ENCODE measurements around the gene PCDH9. TPM values are rescaled to one million over a fixed set of nuclear protein-coding genes. Genes with fewer than 3 reads are reported as not detected.

Gene PCDH9
- total and polyA plus RNA-seq, 7 experiments from 2014 or later = 0.08 to 1.3 (median 0.21) TPM

GRCh38 chr13:66585669-66586203, 644.4 kb downstream of the PCDH9 start:
- H3K4me1 Mint-ChIP-seq = no peaks in the 10 kb centered on the region
- H3K4me3 Mint-ChIP-seq = no peak overlapping the region
- Histone ChIP-seq H3K4me3 (ENCODE audit: low read length) (no peak overlapping the region), H3K27me3 (ENCODE audit: control insufficient read depth in 2 of 2, insufficient read depth in 2 of 2, low read length in 2 of 2) (no peaks in the 10 kb centered on the region), H3K27ac (ENCODE audit: low read depth, low read length) (no peak overlapping the region), H3K36me3 (ENCODE audit: control insufficient read depth in 2 of 3, insufficient read depth in 3 of 3, low read length in 3 of 3) (no peaks in the 10 kb centered on the region), H3K9me3 (ENCODE audit: control insufficient read depth in 2 of 3, low read length in 3 of 3) (no peaks in the 10 kb centered on the region), H3K4me1 (ENCODE audit: control insufficient read depth in 2 of 2, insufficient read depth in 2 of 2, low read length in 2 of 2) (no peaks in the 10 kb centered on the region)
- ChIA-PET CTCF (no interaction called here), POLR2A (no interaction called here)
- no peak for ATAC-seq
- H3K27me3 Mint-ChIP-seq = no peaks in the 10 kb centered on the region
- DNase-seq = no peak
- H3K9me3 Mint-ChIP-seq = peaks cover 0 to 10% (median 0%) of the 10 kb centered on the region in 11 donors
- H3K27ac Mint-ChIP-seq = no peak overlapping the region
- H3K36me3 Mint-ChIP-seq = no peaks in the 10 kb centered on the region
- intact Hi-C loops (cut with micrococcal nuclease) = no loop called here

- ATAC-seq = no peak
- H3K4me1 Mint-ChIP-seq = no peaks in the 10 kb centered on the region
- peaks cover 0 to 10% (median 0%) of the 10 kb centered on the region in 11 donors for H3K9me3 Mint-ChIP-seq
- Histone ChIP-seq H3K36me3 (ENCODE audit: control insufficient read depth in 2 of 3, insufficient read depth in 3 of 3, low read length in 3 of 3) (no peaks in the 10 kb centered on the region), H3K4me1 (ENCODE audit: control insufficient read depth in 2 of 2, insufficient read depth in 2 of 2, low read length in 2 of 2) (no peaks in the 10 kb centered on the region), H3K9me3 (ENCODE audit: control insufficient read depth in 2 of 3, low read length in 3 of 3) (no peaks in the 10 kb centered on the region), H3K4me3 (ENCODE audit: low read length) (no peak overlapping the region), H3K27me3 (ENCODE audit: control insufficient read depth in 2 of 2, insufficient read depth in 2 of 2, low read length in 2 of 2) (no peaks in the 10 kb centered on the region), H3K27ac (ENCODE audit: low read depth, low read length) (no peak overlapping the region)
- intact Hi-C loops (cut with micrococcal nuclease) = no loop called here
- ChIA-PET CTCF (no interaction called here), POLR2A (no interaction called here)
- no peak overlapping the region for H3K4me3 Mint-ChIP-seq
- H3K27ac Mint-ChIP-seq = no peak overlapping the region
- DNase-seq = no peak
- no peaks in the 10 kb centered on the region for H3K36me3 Mint-ChIP-seq
- H3K27me3 Mint-ChIP-seq = no peaks in the 10 kb centered on the region
These were observed 648.5 kb downstream of the PCDH9 start for GRCh38 chr13:66581675-66582074.

- POLR2A ChIA-PET = no interaction called here
- peaks cover 0 to 9% (median 0%) of the 10 kb centered on the region in 11 donors for H3K9me3 Mint-ChIP-seq
These were observed 651.8 kb downstream of the PCDH9 start for GRCh38 chr13:66578305-66578704.

GRCh38 chr13:66577358-66577757, 652.8 kb downstream of the PCDH9 start:
- Histone ChIP-seq H3K4me1 (ENCODE audit: control insufficient read depth in 2 of 2, insufficient read depth in 2 of 2, low read length in 2 of 2) (no peaks in the 10 kb centered on the region), H3K36me3 (ENCODE audit: control insufficient read depth in 2 of 3, insufficient read depth in 3 of 3, low read length in 3 of 3) (no peaks in the 10 kb centered on the region), H3K27ac (ENCODE audit: low read depth, low read length) (no peak overlapping the region), H3K9me3 (ENCODE audit: control insufficient read depth in 2 of 3, low read length in 3 of 3) (no peaks in the 10 kb centered on the region), H3K4me3 (ENCODE audit: low read length) (no peak overlapping the region), H3K27me3 (ENCODE audit: control insufficient read depth in 2 of 2, insufficient read depth in 2 of 2, low read length in 2 of 2) (no peaks in the 10 kb centered on the region)
- ChIA-PET POLR2A (no interaction called here), CTCF (no interaction called here)
- H3K27me3 Mint-ChIP-seq = no peaks in the 10 kb centered on the region
- no peak overlapping the region for H3K27ac Mint-ChIP-seq
- no peak for ATAC-seq
- H3K36me3 Mint-ChIP-seq = peaks cover 0 to 5% (median 0%) of the 10 kb centered on the region in 5 donors
- H3K9me3 Mint-ChIP-seq = peaks cover 0 to 12% (median 0%) of the 10 kb centered on the region in 11 donors
- H3K4me1 Mint-ChIP-seq = peaks cover 0 to 4% (median 0%) of the 10 kb centered on the region in 7 donors
- no peak overlapping the region for H3K4me3 Mint-ChIP-seq
- intact Hi-C loops (cut with micrococcal nuclease) = no loop called here
- DNase-seq = no peak

More at GRCh38 chr13:66578305-66578704, 651.8 kb downstream of the PCDH9 start:
- CTCF ChIA-PET = no interaction called here
- peaks cover 0 to 4% (median 0%) of the 10 kb centered on the region in 7 donors for H3K4me1 Mint-ChIP-seq
- H3K36me3 Mint-ChIP-seq = peaks cover 0 to 5% (median 0%) of the 10 kb centered on the region in 5 donors
- no peaks in the 10 kb centered on the region for H3K27me3 Mint-ChIP-seq
- H3K4me3 Mint-ChIP-seq = no peak overlapping the region
- Histone ChIP-seq H3K9me3 (ENCODE audit: control insufficient read depth in 2 of 3, low read length in 3 of 3) (no peaks in the 10 kb centered on the region), H3K27me3 (ENCODE audit: control insufficient read depth in 2 of 2, insufficient read depth in 2 of 2, low read length in 2 of 2) (no peaks in the 10 kb centered on the region), H3K27ac (ENCODE audit: low read depth, low read length) (no peak overlapping the region), H3K36me3 (ENCODE audit: control insufficient read depth in 2 of 3, insufficient read depth in 3 of 3, low read length in 3 of 3) (no peaks in the 10 kb centered on the region), H3K4me1 (ENCODE audit: control insufficient read depth in 2 of 2, insufficient read depth in 2 of 2, low read length in 2 of 2) (no peaks in the 10 kb centered on the region), H3K4me3 (ENCODE audit: low read length) (no peak overlapping the region)
- intact Hi-C loops (cut with micrococcal nuclease) = no loop called here
- ATAC-seq (no peak), DNase-seq (no peak)
- H3K27ac Mint-ChIP-seq = no peak overlapping the region

GRCh38 chr13:66576381-66576780, 653.8 kb downstream of the PCDH9 start:
- Mint-ChIP-seq H3K4me1 (peaks cover 0 to 4% (median 0%) of the 10 kb centered on the region in 7 donors), H3K27ac (no peak overlapping the region), H3K9me3 (peaks cover 0 to 10% (median 0%) of the 10 kb centered on the region in 11 donors), H3K4me3 (no peak overlapping the region), H3K27me3 (no peaks in the 10 kb centered on the region), H3K36me3 (peaks cover 0 to 5% (median 0%) of the 10 kb centered on the region in 5 donors)
- no peaks in the 10 kb centered on the region for H3K36me3 ChIP-seq (ENCODE audit: control insufficient read depth in 2 of 3, insufficient read depth in 3 of 3, low read length in 3 of 3)
- no peak for DNase-seq
- no peak for ATAC-seq
- no peaks in the 10 kb centered on the region for H3K4me1 ChIP-seq (ENCODE audit: control insufficient read depth in 2 of 2, insufficient read depth in 2 of 2, low read length in 2 of 2)
- H3K27me3 ChIP-seq (ENCODE audit: control insufficient read depth in 2 of 2, insufficient read depth in 2 of 2, low read length in 2 of 2) = no peaks in the 10 kb centered on the region
- H3K9me3 ChIP-seq (ENCODE audit: control insufficient read depth in 2 of 3, low read length in 3 of 3) = no peaks in the 10 kb centered on the region
- POLR2A ChIA-PET = no interaction called here
- CTCF ChIA-PET = no interaction called here
- H3K27ac ChIP-seq (ENCODE audit: low read depth, low read length) = no peak overlapping the region
- intact Hi-C loops (cut with micrococcal nuclease) = no loop called here
- no peak overlapping the region for H3K4me3 ChIP-seq (ENCODE audit: low read length)

- no peaks in the 10 kb centered on the region for H3K9me3 ChIP-seq (ENCODE audit: control insufficient read depth in 2 of 3, low read length in 3 of 3)
- H3K4me3 ChIP-seq (ENCODE audit: low read length) = no peak overlapping the region
- ChIA-PET CTCF (no interaction called here), POLR2A (no interaction called here)
- DNase-seq (no peak), ATAC-seq (no peak)
- no peak overlapping the region for H3K27ac ChIP-seq (ENCODE audit: low read depth, low read length)
- Mint-ChIP-seq H3K36me3 (peaks cover 0 to 5% (median 0%) of the 10 kb centered on the region in 5 donors), H3K27ac (no peak overlapping the region), H3K4me1 (peaks cover 0 to 4% (median 0%) of the 10 kb centered on the region in 7 donors), H3K27me3 (no peaks in the 10 kb centered on the region), H3K4me3 (no peak overlapping the region), H3K9me3 (peaks cover 0 to 10% (median 0%) of the 10 kb centered on the region in 11 donors)
- no peaks in the 10 kb centered on the region for H3K27me3 ChIP-seq (ENCODE audit: control insufficient read depth in 2 of 2, insufficient read depth in 2 of 2, low read length in 2 of 2)
- intact Hi-C loops (cut with micrococcal nuclease) = no loop called here
- no peaks in the 10 kb centered on the region for H3K36me3 ChIP-seq (ENCODE audit: control insufficient read depth in 2 of 3, insufficient read depth in 3 of 3, low read length in 3 of 3)
- H3K4me1 ChIP-seq (ENCODE audit: control insufficient read depth in 2 of 2, insufficient read depth in 2 of 2, low read length in 2 of 2) = no peaks in the 10 kb centered on the region
These were observed 655.5 kb downstream of the PCDH9 start for GRCh38 chr13:66574606-66575005.

GRCh38 chr13:66567899-66568612, 662.1 kb downstream of the PCDH9 start:
- no peaks in the 10 kb centered on the region for H3K4me1 ChIP-seq (ENCODE audit: control insufficient read depth in 2 of 2, insufficient read depth in 2 of 2, low read length in 2 of 2)
- ChIA-PET POLR2A (no interaction called here), CTCF (no interaction called here)
- intact Hi-C loops (cut with micrococcal nuclease) = no loop called here
- no peak for DNase-seq
- no peaks in the 10 kb centered on the region for H3K9me3 ChIP-seq (ENCODE audit: control insufficient read depth in 2 of 3, low read length in 3 of 3)
- H3K4me1 Mint-ChIP-seq = no peaks in the 10 kb centered on the region
- no peaks in the 10 kb centered on the region for H3K36me3 ChIP-seq (ENCODE audit: control insufficient read depth in 2 of 3, insufficient read depth in 3 of 3, low read length in 3 of 3)
- H3K27ac ChIP-seq (ENCODE audit: low read depth, low read length) = no peak overlapping the region
- H3K4me3 ChIP-seq (ENCODE audit: low read length) = no peak overlapping the region
- peaks cover 0 to 11% (median 0%) of the 10 kb centered on the region in 11 donors for H3K9me3 Mint-ChIP-seq
- H3K27me3 ChIP-seq (ENCODE audit: control insufficient read depth in 2 of 2, insufficient read depth in 2 of 2, low read length in 2 of 2) = no peaks in the 10 kb centered on the region
- no peaks in the 10 kb centered on the region for H3K36me3 Mint-ChIP-seq
- H3K27ac Mint-ChIP-seq = no peak overlapping the region
- no peak overlapping the region for H3K4me3 Mint-ChIP-seq
- ATAC-seq = no peak
- H3K27me3 Mint-ChIP-seq = no peaks in the 10 kb centered on the region
